Measurements from ENCODE around the gene MACF1. TPM values are rescaled to one million over a fixed set of nuclear protein-coding genes. Genes with fewer than 3 reads are reported as not detected.

The MACF1 gene
- total and polyA plus RNA-seq, 9 donors, result 198 to 352 (median 263) TPM

DNA sequence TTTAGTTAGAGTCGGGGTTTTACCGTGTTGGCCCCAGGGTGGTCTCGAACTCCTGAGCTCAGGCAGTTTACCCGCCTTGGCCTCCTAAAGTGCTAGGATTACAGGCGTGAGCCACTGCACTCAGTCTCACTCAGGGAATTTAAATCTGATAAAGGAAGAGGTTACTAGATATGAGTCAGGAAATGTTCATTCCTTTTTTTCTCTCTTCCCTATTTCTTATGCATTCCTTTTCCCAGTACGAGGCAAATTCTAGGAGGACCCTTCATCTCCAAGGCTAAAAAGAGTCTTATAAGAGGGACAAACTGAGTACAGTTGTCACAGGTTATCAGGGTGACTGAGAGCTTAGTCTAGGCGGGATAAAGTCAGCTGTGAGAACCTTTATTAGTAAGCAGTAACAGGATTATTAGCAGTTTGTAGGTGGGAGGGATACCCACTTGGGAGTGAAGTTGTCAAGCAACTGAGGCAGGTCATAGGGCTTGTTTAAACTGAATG, 9.1 kb downstream of the MACF1 start:
- DNase-seq, result no peak
- Histone ChIP-seq H3K4me3 (ENCODE audit: low read length) (no peak overlapping the region), H3K4me1 (ENCODE audit: control insufficient read depth, insufficient read depth, low read length) (peaks cover 19% of the 10 kb centered on the region)

GRCh38 chr1:39214021-39214713, 9.7 kb downstream of the MACF1 start:
- 35% methylated on average over 4 of the region's 7 CpGs for WGBS (ENCODE audit: insufficient coverage)
- DNase-seq, result peak; percentile 18
- Histone ChIP-seq H3K27me3 (ENCODE audit: control insufficient read depth, insufficient read depth, low read length) (no peaks in the 10 kb centered on the region), H3K4me3 (ENCODE audit: low read length) (no peak overlapping the region), H3K9me3 (replicated peaks; ENCODE audit: control insufficient read depth, low read depth, low read length) (no peaks in the 10 kb centered on the region), H3K36me3 (ENCODE audit: control insufficient read depth, insufficient read depth, low read length) (peaks cover 9% of the 10 kb centered on the region), H3K4me1 (ENCODE audit: control insufficient read depth, insufficient read depth, low read length) (peaks cover 19% of the 10 kb centered on the region), H3K27ac (ENCODE audit: low read length) (peak overlapping the region; percentile 51)

More for the DNA sequence above, 9.1 kb downstream of the MACF1 start:
- Histone ChIP-seq H3K27me3 (ENCODE audit: control insufficient read depth, insufficient read depth, low read length) (no peaks in the 10 kb centered on the region), H3K27ac (ENCODE audit: low read length) (no peak overlapping the region), H3K36me3 (ENCODE audit: control insufficient read depth, insufficient read depth, low read length) (peaks cover 9% of the 10 kb centered on the region), H3K9me3 (replicated peaks; ENCODE audit: control insufficient read depth, low read depth, low read length) (no peaks in the 10 kb centered on the region)
- WGBS (ENCODE audit: insufficient coverage), result 78% methylated on average over 1 of the region's 7 CpGs

DNA sequence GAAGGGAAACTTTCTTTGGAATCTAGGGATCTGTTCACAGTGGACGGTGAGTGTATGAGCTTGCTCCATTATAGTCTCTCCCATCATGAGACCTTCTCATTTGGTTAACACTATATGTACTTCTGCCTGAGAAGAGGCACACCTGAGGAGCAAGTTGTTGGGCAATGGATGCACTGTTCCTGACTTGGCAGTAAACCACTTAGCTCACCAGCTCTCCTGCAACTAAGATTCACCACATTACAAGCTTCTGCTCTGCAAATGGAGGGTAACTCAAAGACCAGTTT, 10.2 kb downstream of the MACF1 start:
- Histone ChIP-seq H3K4me3 (ENCODE audit: low read length) (no peak overlapping the region), H3K27ac (ENCODE audit: low read length) (peak overlapping the region; percentile 51)

DNA sequence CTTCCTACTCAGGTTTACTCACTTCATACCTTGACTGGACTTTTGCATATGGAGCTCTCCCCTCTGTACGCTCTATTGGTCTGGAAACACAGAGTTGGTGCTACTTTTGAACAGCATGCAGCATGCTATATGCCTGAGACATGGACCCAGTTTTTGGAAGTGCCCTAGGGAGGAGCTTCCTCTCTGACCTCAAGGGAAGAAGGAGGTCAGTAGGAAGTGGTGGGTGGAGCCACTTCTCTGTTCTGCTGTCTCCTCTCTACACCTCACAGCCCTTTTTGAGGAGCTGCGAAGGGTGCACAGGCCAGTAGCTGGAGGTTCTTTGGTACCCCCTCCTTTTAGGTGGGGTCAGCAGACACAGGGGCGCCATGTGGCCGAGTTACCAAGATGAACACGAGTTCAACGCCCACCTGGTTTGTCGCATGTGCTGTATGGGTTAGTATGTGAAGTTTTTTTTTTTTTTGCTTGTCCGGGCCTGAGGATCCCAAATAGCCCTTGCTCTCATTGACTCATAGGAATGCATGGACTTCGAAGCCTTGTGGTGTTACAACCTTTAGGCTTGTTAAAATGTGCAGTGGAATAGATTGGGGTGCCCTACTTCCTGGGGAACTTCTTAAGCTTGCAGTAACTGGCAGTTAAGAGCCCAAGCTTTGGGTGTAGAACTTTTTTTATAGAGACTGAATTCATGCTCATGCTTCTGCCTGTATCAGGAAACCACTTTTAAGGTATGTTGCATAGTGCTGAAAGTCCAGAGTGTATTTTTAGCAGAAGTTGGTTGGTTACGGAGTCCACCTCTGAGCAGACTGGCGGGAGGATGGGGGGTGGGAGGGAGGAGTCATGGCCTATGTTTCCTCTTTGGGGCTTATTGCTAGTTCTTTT, 10.7 kb downstream of the MACF1 start:
- no peaks in the 10 kb centered on the region for H3K27me3 ChIP-seq (ENCODE audit: control insufficient read depth, insufficient read depth, low read length)
- H3K4me3 ChIP-seq (ENCODE audit: low read length), result no peak overlapping the region
- no peak overlapping the region for H3K27ac ChIP-seq (ENCODE audit: low read length)
- DNase-seq, result no peak
- H3K4me1 ChIP-seq (ENCODE audit: control insufficient read depth, insufficient read depth, low read length), result peaks cover 19% of the 10 kb centered on the region
- 74% methylated on average over 4 of the region's 11 CpGs for WGBS (ENCODE audit: insufficient coverage)
- peaks cover 9% of the 10 kb centered on the region for H3K36me3 ChIP-seq (ENCODE audit: control insufficient read depth, insufficient read depth, low read length)
- no peaks in the 10 kb centered on the region for H3K9me3 ChIP-seq (replicated peaks; ENCODE audit: control insufficient read depth, low read depth, low read length)

More for the DNA sequence above, 10.2 kb downstream of the MACF1 start:
- no CpG with 5 or more reads among the region's 1 CpG for WGBS (ENCODE audit: insufficient coverage)
- no peak for DNase-seq
- Histone ChIP-seq H3K27me3 (ENCODE audit: control insufficient read depth, insufficient read depth, low read length) (no peaks in the 10 kb centered on the region), H3K36me3 (ENCODE audit: control insufficient read depth, insufficient read depth, low read length) (peaks cover 9% of the 10 kb centered on the region), H3K9me3 (replicated peaks; ENCODE audit: control insufficient read depth, low read depth, low read length) (no peaks in the 10 kb centered on the region), H3K4me1 (ENCODE audit: control insufficient read depth, insufficient read depth, low read length) (peaks cover 19% of the 10 kb centered on the region)

DNA sequence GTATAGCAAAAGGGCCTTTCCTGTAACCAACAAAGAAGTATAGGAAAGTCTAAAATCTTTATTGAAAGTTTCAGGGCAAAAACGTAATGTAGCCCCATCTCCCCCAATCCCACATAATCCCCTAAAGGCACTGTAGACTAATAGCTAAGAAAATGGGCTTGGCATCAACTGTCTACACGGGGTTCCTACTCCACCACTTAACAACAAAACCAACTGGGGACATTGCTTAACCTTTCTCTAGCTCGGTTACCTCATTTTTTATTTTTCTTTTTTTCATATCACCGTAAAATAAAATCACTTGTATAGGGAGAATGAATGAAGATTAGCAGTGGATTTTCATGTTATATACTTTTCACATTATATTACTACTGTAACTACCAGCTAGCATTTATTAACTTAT, 12.3 kb downstream of the MACF1 start:
- H3K9me3 ChIP-seq (replicated peaks; ENCODE audit: control insufficient read depth, low read depth, low read length), result no peaks in the 10 kb centered on the region
- WGBS (ENCODE audit: insufficient coverage), result 20% methylated on average over 1 of the region's 4 CpGs
- H3K27ac ChIP-seq (ENCODE audit: low read length), result no peak overlapping the region
- DNase-seq, result no peak
- H3K4me3 ChIP-seq (ENCODE audit: low read length), result no peak overlapping the region
- H3K27me3 ChIP-seq (ENCODE audit: control insufficient read depth, insufficient read depth, low read length), result no peaks in the 10 kb centered on the region
- H3K36me3 ChIP-seq (ENCODE audit: control insufficient read depth, insufficient read depth, low read length), result peaks cover 9% of the 10 kb centered on the region
- H3K4me1 ChIP-seq (ENCODE audit: control insufficient read depth, insufficient read depth, low read length), result peaks cover 19% of the 10 kb centered on the region

- DNase-seq, result no peak
- Histone ChIP-seq H3K4me1 (ENCODE audit: control insufficient read depth, insufficient read depth, low read length) (no peaks in the 10 kb centered on the region), H3K27me3 (ENCODE audit: control insufficient read depth, insufficient read depth, low read length) (no peaks in the 10 kb centered on the region), H3K4me3 (ENCODE audit: low read length) (no peak overlapping the region), H3K36me3 (ENCODE audit: control insufficient read depth, insufficient read depth, low read length) (peaks cover 3% of the 10 kb centered on the region), H3K27ac (ENCODE audit: low read length) (no peak overlapping the region), H3K9me3 (replicated peaks; ENCODE audit: control insufficient read depth, low read depth, low read length) (no peaks in the 10 kb centered on the region)
- 87% methylated on average over 5 of the region's 10 CpGs for WGBS (ENCODE audit: insufficient coverage)
These were observed 16.7 kb downstream of the MACF1 start for GRCh38 chr1:39220891-39221870.

GRCh38 chr1:39224295-39224829, 19.9 kb downstream of the MACF1 start:
- no peaks in the 10 kb centered on the region for H3K9me3 ChIP-seq (replicated peaks; ENCODE audit: control insufficient read depth, low read depth, low read length)
- no peaks in the 10 kb centered on the region for H3K4me1 ChIP-seq (ENCODE audit: control insufficient read depth, insufficient read depth, low read length)
- no peak overlapping the region for H3K27ac ChIP-seq (ENCODE audit: low read length)
- H3K4me3 ChIP-seq (ENCODE audit: low read length), result no peak overlapping the region
- H3K27me3 ChIP-seq (ENCODE audit: control insufficient read depth, insufficient read depth, low read length), result no peaks in the 10 kb centered on the region
- H3K36me3 ChIP-seq (ENCODE audit: control insufficient read depth, insufficient read depth, low read length), result peaks cover 3% of the 10 kb centered on the region
- no peak for DNase-seq

DNA sequence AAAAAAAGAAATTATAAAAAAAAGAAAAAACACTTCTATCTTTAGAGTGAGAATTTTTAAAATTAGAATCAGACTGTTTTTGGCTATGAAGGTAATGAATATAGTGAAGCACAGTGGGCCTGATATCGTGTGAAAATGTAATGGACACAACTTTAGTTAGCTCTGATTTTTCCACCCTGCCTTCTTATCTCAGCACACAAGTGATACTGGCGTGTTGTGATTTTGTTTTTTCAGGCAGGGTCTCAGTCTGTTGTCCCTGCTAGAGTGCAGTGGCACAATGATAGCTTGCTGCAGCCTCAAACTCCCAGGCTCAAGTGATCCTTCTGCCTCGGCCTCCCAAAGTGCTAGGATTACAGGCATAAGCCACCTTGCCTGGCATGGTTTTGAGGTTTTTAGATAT, 22.3 kb downstream of the MACF1 start:
- Histone ChIP-seq H3K36me3 (ENCODE audit: control insufficient read depth, insufficient read depth, low read length) (peaks cover 8% of the 10 kb centered on the region), H3K4me3 (ENCODE audit: low read length) (no peak overlapping the region), H3K4me1 (ENCODE audit: control insufficient read depth, insufficient read depth, low read length) (peaks cover 7% of the 10 kb centered on the region), H3K27me3 (ENCODE audit: control insufficient read depth, insufficient read depth, low read length) (no peaks in the 10 kb centered on the region), H3K9me3 (replicated peaks; ENCODE audit: control insufficient read depth, low read depth, low read length) (no peaks in the 10 kb centered on the region), H3K27ac (ENCODE audit: low read length) (no peak overlapping the region)
- no peak for DNase-seq
- WGBS (ENCODE audit: insufficient coverage), result 100% methylated on average over 1 of the region's 3 CpGs

DNA sequence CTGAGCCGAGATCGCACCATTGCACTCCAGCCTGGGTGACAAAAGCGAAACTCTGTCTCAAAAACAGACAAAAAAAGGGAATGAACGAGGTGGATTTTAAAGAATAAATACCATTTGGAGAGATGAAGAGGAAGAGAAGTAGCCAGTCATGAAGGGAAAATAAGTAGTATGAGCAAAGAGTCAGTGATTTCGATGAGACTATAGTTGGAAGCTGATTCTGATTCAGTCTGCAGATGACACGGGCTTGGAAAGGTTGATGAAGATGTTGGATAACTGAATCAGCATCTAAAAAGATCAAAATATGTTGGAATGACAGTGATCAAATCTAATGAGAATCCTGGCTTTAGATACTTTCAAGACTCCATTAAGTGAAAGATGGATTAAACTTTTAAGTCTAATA, 23.8 kb downstream of the MACF1 start:
- no peak for DNase-seq
- H3K36me3 ChIP-seq (ENCODE audit: control insufficient read depth, insufficient read depth, low read length), result peaks cover 6% of the 10 kb centered on the region
- H3K4me1 ChIP-seq (ENCODE audit: control insufficient read depth, insufficient read depth, low read length), result peaks cover 7% of the 10 kb centered on the region
- H3K4me3 ChIP-seq (ENCODE audit: low read length), result no peak overlapping the region
- no peaks in the 10 kb centered on the region for H3K27me3 ChIP-seq (ENCODE audit: control insufficient read depth, insufficient read depth, low read length)
- no peaks in the 10 kb centered on the region for H3K9me3 ChIP-seq (replicated peaks; ENCODE audit: control insufficient read depth, low read depth, low read length)
- WGBS (ENCODE audit: insufficient coverage), result 86% methylated on average over 6 of the region's 6 CpGs
- no peak overlapping the region for H3K27ac ChIP-seq (ENCODE audit: low read length)
